Measurements from ENCODE around the gene SENP5.
"Not testable (repeated sequence)": the region's sequence is repeated elsewhere in the genome, so short reads cannot be mapped to it uniquely, and the experiment has no call there.

DNA sequence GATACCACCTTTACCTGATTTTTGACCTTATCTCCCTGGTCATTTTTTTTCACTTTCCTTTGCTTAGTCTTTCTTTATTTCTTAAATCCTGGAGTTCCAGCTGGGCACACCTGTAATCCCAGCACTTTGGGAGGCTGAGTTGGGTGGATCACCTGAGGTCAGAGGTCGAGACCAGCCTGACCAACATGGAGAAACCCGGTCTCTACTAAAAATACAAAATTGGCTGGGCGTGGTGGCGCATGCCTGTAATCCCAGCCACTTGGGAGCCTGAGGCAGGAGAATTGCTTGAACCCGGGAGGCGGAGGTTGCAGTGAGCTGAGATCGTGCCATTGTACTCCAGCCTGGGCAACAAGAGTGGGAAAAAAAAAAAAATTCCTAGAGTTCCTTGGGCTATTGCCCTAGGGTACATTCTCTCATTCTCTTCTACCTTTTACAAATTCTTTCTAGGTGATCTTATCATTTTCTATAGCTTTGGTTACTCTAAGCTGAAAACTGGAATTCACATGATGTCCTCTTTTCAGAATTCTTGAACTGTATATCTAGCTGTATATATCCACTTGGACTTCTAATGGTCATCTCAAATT, 6.9 kb downstream of the SENP5 start:
- TF ChIP-seq, protein P1, sequence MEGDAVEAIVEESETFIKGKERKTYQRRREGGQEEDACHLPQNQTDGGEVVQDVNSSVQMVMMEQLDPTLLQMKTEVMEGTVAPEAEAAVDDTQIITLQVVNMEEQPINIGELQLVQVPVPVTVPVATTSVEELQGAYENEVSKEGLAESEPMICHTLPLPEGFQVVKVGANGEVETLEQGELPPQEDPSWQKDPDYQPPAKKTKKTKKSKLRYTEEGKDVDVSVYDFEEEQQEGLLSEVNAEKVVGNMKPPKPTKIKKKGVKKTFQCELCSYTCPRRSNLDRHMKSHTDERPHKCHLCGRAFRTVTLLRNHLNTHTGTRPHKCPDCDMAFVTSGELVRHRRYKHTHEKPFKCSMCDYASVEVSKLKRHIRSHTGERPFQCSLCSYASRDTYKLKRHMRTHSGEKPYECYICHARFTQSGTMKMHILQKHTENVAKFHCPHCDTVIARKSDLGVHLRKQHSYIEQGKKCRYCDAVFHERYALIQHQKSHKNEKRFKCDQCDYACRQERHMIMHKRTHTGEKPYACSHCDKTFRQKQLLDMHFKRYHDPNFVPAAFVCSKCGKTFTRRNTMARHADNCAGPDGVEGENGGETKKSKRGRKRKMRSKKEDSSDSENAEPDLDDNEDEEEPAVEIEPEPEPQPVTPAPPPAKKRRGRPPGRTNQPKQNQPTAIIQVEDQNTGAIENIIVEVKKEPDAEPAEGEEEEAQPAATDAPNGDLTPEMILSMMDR (IDR thresholded peaks at IDR 0.05), result not testable (repeated sequence)
- not testable (repeated sequence) for TF ChIP-seq POLR2A (IDR thresholded peaks at IDR 0.05)
